Prostate gland (tissue), 2 donors: ENCODE measurements around the gene C6orf58.

Source experiments
- CTCF ChIP-seq, 4 experiments: fragments of 200-600 bp in 2 of 4; fragments of 450-650 bp in 2 of 4; sonication (generic) in 2 of 4; IDR thresholded peaks; 1 replicate in 3 of 4; 2 replicates in 1 of 4; pipeline ENCODE4 v1.5.1; 2016 to 2019; ENCODE audit warnings: antibody characterized with exemption in 4 of 4, mild to moderate bottlenecking in 2 of 4, moderate library complexity in 2 of 4
- POLR2A ChIP-seq: fragments of 450-650 bp; IDR thresholded peaks from one replicate; pipeline ENCODE4 v1.6.1; 2016; ENCODE audit warnings: antibody characterized with exemption, mild to moderate bottlenecking
- POLR2AphosphoS5 ChIP-seq: sonication (generic); formaldehyde crosslinking; IDR thresholded peaks from one replicate; pipeline ENCODE4 v1.6.1; 2017; ENCODE audit warnings: antibody characterized with exemption

- no peak for TF ChIP-seq CTCF (IDR thresholded peaks at IDR 0.05)
- peak; percentile 19 for TF ChIP-seq POLR2AphosphoS5
- TF ChIP-seq POLR2A, result no peak
These were observed 26.6 kb upstream of the C6orf58 start for GRCh38 chr6:127550403-127550802.
